ENCODE results near the gene EIF5AL1. TPM values are rescaled to one million over a fixed set of nuclear protein-coding genes. Genes with fewer than 3 reads are reported as not detected.

The EIF5AL1 gene
- total RNA-seq, 1 donor from 2014 or later, result not detected

- H3K36me3 Mint-ChIP-seq (ENCODE audit: unreplicated experiment), result no peaks in the 10 kb centered on the region
- H3K4me3 Mint-ChIP-seq (ENCODE audit: unreplicated experiment), result no peak within 1 kb of the TSS
- H3K4me1 Mint-ChIP-seq (ENCODE audit: unreplicated experiment), result no peaks in the 10 kb centered on the region
- H3K27ac Mint-ChIP-seq (ENCODE audit: unreplicated experiment), result no peak within 1 kb of the TSS
- no peak for TF ChIP-seq CTCF (IDR thresholded peaks at IDR 0.05)
- DNase-seq (ENCODE audit: extremely low spot score, unreplicated experiment), result no peak
- peaks cover 39% of the 10 kb centered on the region for H3K27me3 Mint-ChIP-seq (ENCODE audit: unreplicated experiment)
- no peaks in the 10 kb centered on the region for H3K9me3 Mint-ChIP-seq (ENCODE audit: unreplicated experiment)
These were observed 47.9 kb downstream of the EIF5AL1 start, which contains the start of gene SFTPA2 for GRCh38 chr10:79560160-79560709. Gene SFTPA2, minus strand, starts transcription at chr10:79560407. Its CDS starts 924 bp downstream, at chr10:79559483.

GRCh38 chr10:79561257-79561656 is 48.9 kb downstream of the EIF5AL1 start:
- no peaks in the 10 kb centered on the region for H3K4me1 Mint-ChIP-seq (ENCODE audit: unreplicated experiment)
- no peaks in the 10 kb centered on the region for H3K9me3 Mint-ChIP-seq (ENCODE audit: unreplicated experiment)
- H3K27me3 Mint-ChIP-seq (ENCODE audit: unreplicated experiment), result peaks cover 34% of the 10 kb centered on the region
- DNase-seq (ENCODE audit: extremely low spot score, unreplicated experiment), result no peak
- H3K36me3 Mint-ChIP-seq (ENCODE audit: unreplicated experiment), result no peaks in the 10 kb centered on the region
- TF ChIP-seq CTCF (IDR thresholded peaks at IDR 0.05), result no peak
- H3K27ac Mint-ChIP-seq (ENCODE audit: unreplicated experiment), result no peak overlapping the region
- no peak overlapping the region for H3K4me3 Mint-ChIP-seq (ENCODE audit: unreplicated experiment)

- Mint-ChIP-seq H3K4me3 (ENCODE audit: unreplicated experiment) (no peak overlapping the region), H3K9me3 (ENCODE audit: unreplicated experiment) (peaks cover 4% of the 10 kb centered on the region), H3K36me3 (ENCODE audit: unreplicated experiment) (no peaks in the 10 kb centered on the region), H3K4me1 (ENCODE audit: unreplicated experiment) (no peaks in the 10 kb centered on the region), H3K27me3 (ENCODE audit: unreplicated experiment) (peaks cover 41% of the 10 kb centered on the region), H3K27ac (ENCODE audit: unreplicated experiment) (no peak overlapping the region)
- DNase-seq (ENCODE audit: extremely low spot score, unreplicated experiment), result no peak
- peak; percentile 89 for TF ChIP-seq CTCF (IDR thresholded peaks at IDR 0.05)
These were observed 49.9 kb downstream of the EIF5AL1 start for GRCh38 chr10:79562135-79562756.

GRCh38 chr10:79563426-79563825 is 51.1 kb downstream of the EIF5AL1 start:
- Mint-ChIP-seq H3K27me3 (ENCODE audit: unreplicated experiment) (peaks cover 44% of the 10 kb centered on the region), H3K9me3 (ENCODE audit: unreplicated experiment) (peaks cover 4% of the 10 kb centered on the region), H3K4me1 (ENCODE audit: unreplicated experiment) (no peaks in the 10 kb centered on the region), H3K4me3 (ENCODE audit: unreplicated experiment) (no peak overlapping the region), H3K36me3 (ENCODE audit: unreplicated experiment) (no peaks in the 10 kb centered on the region), H3K27ac (ENCODE audit: unreplicated experiment) (no peak overlapping the region)
- DNase-seq (ENCODE audit: extremely low spot score, unreplicated experiment), result no peak
- TF ChIP-seq CTCF (IDR thresholded peaks at IDR 0.05), result no peak

Other genes with a start within 250 kb of the EIF5AL1 start
- 17.0 and 20.7 TPM in 2 replicates for gene PPIF, start 165.1 kb upstream of the EIF5AL1 start, total RNA-seq
- gene ZCCHC24, start 66.9 kb upstream of the EIF5AL1 start, total RNA-seq, result 85.7 and 88.3 TPM in 2 replicates
- not detected in 2 replicates for gene SFTPA2, start 47.9 kb downstream of the EIF5AL1 start, total RNA-seq
- gene SFTPA1, start 98.4 kb downstream of the EIF5AL1 start, total RNA-seq, result not detected in 2 replicates
- gene NUTM2B, start 190.7 kb downstream of the EIF5AL1 start, total RNA-seq, result 1.3 and 1.5 TPM in 2 replicates

Measured in osteocyte (in vitro differentiated cells).